ENCODE results near the gene ARHGEF10L.
"Not testable (repeated sequence)": the region's sequence is repeated elsewhere in the genome, so short reads cannot be mapped to it uniquely, and the experiment has no call there.

The ARHGEF10L gene

DNA sequence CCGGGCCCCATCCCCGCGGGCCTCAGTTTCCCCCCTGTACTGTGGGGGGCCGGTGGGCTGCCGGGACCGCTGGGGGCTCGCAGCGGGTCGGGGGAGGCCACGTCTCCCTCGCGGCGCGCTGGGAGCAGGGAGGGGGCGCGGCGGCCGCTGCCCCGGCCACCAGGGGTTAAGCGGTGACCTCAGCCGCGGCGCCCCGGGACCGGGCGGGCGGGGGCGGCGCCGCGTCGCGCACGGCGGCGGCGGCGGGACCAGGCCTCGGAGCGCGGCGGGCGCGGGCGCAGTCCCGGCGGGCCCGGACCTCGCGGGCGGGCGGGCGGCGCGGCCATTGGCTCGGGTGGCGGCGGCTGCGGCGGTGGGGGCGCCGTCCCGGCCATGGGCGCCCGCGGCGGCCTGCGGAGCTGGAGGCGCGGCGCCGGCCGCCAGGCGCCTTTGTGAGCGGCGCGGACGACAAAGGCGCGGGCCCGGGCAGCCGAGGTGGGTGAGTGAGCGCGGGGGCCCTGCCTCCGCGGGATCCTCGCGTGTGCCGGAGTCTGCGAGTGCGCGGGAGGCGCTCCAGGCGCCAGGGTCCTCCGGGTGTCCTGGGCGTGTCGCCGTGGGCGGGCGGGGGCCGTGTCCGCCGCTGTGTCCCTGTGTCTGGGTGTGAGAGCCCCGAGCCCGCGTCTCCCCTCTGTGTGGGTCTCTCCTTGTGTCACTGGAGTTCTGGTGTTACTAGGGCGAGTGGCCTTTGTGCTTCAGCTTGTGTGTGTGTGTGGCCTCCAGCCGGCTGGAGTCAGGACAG is at the start of gene ARHGEF10L:
TSS of gene ARHGEF10L (plus strand) at position 222 of the 778 bp plus-strand sequence. CDS start 40,898 bp downstream, outside the sequence.
- no peak for DNase-seq

DNA sequence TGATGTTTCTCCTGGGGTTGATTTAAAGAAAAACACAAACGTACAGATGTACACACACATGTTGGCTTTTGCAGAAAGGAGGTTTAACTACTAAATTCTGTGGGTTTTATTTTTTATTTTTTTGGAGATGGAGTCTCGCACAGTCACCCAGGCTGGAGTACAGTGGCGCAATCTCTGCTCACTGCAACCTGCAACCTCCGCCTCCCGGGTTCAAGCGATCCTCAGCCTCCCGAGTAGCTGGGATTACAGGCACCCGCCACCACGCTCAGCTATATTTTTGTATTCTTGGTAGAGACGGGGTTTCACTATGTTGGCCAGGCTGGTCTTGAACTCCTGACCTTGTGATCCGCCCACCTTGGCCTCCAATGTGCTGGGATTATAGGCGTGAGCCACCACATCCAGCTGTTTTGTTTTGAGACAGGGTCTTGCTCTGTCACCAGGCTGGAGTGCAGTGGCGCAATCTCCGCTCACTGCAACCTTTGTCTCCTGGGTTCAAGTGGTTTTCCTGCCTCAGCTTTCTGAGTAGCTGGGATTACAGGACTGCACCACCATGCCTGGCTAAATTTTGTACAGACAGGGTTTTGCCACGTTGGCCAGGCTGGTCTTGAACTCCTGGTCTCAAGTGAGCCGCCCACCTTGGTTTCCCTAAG is 49.6 kb upstream of the ARHGEF10L start:
- not testable (repeated sequence) for DNase-seq

DNA sequence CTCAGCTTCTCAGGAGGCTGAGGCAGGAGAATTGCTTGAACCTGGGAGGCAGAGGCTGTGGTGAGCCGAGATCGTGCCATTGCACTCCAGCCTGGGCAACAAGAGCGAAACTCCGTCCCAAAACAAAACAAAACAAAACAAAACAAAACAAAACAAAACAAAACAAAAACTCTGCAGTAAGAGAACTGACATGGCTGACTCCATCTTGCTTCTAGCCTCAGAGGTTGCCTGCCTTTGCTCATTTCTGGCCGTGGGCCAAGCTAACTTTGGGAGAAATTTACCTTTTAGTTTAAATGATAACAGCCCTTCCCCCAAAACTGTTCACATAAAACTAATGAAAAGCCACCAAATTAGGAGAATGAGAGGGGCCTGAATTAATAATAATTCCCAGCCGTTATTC is 48.8 kb upstream of the ARHGEF10L start:
- not testable (repeated sequence) for DNase-seq

DNA sequence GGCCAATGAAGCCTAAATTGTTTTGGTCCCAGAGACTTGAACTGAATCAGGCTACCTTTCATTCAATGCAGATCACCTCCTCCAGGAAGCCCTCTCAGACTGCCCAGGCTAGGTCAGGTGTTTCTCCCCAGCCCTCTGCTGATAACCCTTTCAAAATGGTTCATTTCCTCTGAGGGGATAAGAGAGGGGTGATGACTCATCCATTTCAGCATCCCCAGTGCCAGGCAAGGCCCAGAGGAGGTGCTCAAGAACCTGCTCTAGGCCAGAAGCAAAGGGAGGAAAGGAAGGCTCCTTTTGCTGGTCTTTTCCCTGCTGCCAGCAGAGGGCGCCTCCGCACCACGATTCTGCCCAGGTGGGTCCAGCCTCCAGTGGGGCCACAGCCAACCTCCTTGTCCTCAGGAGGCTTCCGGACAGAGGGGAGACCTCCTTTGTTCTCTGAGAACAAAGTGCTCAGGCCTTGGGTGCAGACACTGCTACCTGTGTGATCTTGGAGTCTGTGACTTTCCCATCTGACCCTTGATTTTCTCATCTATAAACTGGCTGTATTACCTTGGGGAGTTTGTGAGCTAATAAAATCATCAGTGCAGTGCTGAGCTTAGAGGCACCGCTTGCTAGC is 45.3 kb upstream of the ARHGEF10L start:
- DNase-seq = peak; percentile 14

GRCh38 chr1:17496419-17496818 is 43.1 kb upstream of the ARHGEF10L start:
- DNase-seq = no peak

DNA sequence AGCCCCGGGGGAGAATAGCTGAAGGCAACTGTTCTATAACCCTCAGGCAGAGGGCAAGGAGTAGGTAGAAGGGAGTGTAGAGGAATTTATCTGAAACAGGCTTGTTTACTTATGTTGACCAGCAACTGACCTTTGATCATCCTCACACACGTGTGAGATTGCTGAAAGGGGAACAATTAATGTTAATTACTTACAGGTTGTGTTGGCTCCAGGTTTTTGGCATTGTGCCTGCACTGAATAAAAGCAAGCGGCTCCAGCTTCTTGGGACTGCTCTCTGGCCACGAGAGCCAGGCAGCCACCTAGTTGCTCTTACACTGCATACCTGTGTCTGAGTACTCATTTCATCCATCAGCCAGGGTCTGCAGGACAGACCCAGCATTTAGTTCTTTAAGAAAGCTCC is 41.3 kb upstream of the ARHGEF10L start:
- no peak for DNase-seq

DNA sequence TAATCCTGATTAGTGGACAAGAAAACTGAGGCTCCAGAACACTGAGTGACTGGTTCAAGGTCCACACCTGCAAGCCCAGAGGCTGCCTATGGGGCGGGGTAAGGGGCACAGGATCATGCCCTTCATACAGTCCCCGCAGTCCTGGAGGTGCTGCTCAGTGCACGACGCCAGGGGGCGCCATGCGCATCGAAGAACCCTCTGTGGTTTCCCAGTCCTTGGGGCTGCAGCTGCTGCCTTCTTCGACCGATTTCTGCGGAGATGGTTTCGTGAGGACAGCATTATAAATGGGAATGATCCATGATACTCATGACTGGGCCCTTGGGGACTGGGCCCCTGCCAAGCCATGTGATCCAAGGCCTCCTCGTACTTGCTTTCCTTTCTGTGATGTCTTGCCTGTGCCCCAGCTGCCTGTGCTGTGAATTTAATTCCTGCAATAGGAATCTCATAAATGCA is 37.1 kb upstream of the ARHGEF10L start:
- peak; percentile 51 for DNase-seq

DNA sequence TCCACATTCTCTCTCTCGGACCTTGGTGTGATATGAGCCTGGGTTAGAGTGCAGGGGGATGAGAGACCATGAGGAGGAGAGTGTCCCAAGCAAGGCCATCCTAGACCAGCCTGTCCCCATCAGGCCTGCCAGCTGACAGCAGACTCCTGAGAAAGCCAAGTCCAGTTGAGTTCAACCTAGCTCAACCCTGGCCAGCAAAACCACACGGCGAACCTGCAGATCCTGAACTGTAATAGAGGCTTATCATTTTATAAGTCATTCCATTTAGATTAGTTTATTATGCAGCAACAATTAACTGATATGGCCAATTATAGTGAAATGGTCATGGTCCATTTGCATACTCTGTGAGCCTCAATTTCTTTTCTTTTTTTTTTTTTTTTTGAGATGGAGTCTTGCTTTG is 36.4 kb upstream of the ARHGEF10L start:
- DNase-seq = no peak

DNA sequence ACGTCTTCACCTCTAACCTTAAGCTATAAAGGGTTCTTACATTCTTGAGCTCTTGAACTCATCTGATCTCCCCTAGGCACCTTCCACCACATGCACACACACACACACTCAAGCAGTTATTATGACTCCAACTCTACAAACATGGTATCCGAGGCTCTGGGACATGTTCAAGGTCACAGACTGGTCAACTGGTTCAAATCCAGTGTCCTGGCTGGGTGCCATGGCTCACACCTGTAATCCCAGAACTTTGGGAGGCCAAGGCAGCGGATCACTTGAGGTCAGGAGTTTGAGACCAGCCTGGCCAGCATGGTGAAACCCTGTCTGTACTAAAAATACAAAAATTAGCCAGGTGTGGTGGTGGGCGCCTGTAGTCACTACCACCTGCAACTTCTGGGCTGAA is 32.3 kb upstream of the ARHGEF10L start:
- not testable (repeated sequence) for DNase-seq

DNA sequence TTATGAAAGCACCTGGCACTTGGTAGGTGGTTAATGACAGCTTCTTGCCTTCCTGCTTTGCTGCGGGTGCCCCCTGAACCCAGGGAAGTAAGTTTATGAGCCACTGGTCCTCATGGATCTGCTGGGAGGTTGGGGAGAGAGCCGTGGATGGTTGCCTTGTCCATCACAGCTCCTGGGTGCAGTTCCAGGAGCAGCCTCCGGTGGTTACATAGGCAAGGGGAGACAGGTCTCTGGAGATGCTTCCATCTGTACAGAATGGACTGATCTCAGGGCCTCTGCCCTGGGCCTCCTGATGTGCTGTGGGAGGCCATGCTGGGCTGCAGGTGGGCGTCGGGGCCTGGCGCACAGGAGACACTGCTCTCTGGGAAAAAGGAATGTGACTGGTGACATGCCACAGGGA is 31.6 kb upstream of the ARHGEF10L start:
- no peak for DNase-seq

GRCh38 chr1:17509363-17509762 is 30.1 kb upstream of the ARHGEF10L start:
- no peak for DNase-seq

DNA sequence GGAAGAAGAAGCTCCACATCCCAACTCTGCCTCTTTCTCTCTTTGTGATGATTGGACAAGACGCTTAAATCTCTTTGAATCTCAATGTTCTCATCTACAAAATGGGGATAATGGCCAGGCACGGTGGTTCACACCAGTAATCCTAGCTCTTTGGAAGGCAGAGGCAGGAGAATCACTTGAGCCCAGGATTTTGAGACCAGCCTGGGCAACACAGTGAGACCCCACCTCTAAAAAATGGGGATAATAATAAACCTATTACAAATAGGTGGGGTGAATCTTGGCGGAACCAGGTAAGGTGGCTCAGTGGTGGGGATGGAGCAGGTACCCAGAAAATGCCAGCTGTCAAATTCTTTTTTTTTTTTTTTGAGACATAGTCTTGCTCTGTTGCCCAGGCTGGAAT is 29.4 kb upstream of the ARHGEF10L start:
- no peak for DNase-seq

DNA sequence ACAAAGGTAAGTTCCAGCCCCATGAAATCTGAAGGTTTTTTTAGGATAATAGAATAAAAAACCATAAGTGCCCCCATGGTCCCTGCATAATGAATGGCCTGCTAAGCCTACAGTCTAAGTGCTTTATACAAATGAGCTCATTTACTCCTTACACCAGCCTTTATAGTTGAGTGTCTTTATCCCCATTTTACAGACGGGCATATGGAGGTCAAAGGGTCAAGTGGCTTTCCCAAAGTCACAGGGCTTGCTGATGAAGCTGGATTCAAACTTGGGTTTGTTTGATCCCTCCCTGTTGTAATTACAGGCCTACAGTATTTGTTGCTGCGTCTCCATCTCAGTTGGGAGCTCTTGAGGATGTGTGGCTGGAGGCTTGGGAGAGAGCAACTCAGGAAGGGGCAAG is 28.3 kb upstream of the ARHGEF10L start:
- no peak for DNase-seq

DNA sequence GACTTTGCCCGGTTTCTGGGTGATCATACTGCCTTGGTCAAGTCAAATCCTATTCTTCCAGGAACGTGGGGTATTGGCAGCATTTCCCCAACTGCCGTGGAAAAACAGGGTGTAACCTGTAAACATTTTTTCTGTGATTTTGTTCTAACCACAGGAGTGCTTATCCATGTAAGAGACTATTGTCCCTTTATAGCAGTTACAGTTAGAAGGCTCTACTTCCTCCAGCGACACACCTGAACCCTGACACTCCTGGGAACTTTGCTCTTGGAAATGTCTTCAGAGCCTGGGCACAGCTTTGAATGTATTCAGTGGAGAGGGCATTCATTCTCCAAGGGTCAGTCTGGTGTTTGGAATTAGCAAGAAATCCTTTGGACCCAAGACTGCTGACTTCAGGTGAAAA is 26.4 kb upstream of the ARHGEF10L start:
- no peak for DNase-seq

DNA sequence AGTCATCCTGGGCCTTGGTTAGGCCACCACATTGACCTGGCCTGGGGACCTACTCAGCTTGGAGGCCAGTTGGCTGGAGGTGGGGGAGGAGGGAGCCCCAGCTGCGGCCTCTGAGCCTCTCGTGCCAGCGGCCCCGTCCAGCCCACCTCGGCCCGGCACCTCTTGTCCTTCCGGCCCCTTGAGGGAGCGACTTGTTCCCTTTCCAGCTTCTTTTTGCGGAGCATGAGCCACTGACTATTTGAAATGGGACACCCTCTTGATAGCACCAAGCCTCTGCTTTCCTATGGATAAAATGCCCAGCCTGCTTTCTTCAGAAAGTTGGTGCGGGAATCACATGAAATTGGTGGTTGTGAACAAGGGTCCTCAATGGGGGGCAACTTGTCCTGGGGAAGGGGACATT is 24.7 kb upstream of the ARHGEF10L start:
- DNase-seq = no peak

DNA sequence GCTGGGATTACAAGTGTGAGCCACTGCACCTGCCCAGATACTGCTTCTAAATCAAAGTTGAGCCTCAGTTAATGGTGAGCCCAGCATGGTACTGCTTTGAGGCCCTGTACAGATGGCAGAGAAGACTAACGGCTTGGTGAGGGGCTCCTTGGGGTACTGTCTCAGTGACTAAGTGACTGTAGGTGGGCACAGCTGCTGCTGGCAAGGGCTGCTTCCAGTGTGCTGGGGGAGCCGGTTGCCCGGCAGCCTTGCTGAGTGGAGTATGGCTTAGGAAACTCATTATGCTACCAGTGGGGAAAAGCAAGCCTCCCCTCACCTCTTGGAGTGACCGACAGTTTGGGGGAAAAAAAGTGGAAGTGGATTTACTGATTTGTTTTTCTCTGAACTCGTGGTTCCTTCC is 23.6 kb upstream of the ARHGEF10L start:
- no peak for DNase-seq

- no peak for DNase-seq
These were observed 22.9 kb upstream of the ARHGEF10L start for GRCh38 chr1:17516303-17517214.

GRCh38 chr1:17520041-17520440 is 19.5 kb upstream of the ARHGEF10L start:
- DNase-seq = no peak

- no peak for DNase-seq
These were observed 18.8 kb upstream of the ARHGEF10L start for GRCh38 chr1:17520473-17521319.

DNA sequence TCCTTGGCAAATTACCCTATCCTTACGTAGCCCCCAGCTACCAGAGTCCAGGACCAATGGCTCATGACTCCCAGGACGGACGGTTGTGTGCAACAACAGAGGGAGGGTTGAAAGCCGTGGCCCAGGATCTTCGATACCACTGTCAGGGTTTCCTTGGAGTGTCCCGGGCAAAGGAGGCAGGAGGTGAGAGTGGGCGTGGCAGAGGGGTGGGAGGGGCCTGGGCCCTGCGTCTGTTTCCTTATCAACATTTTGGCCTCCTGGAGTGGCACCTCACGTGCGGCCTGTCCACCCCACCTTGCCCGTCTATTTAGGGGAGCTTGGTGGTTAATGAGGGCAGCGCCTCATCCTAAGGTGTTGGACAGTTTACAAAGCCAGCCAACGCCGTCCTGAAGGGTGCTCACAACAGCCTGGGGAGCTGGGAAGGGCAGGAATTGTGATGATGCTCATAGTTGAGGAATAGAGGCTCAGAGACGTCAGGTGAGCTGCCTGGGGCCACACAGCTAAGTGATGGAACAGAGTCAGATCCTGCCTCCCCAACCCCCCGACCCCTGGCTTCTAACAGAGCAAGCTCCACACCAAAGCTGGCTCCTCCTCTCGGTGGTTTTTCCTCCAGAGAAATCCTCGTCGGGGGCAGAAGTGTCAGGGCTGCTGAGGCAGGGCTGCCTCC is 17.4 kb upstream of the ARHGEF10L start:
- DNase-seq = no peak

- no peak for DNase-seq
These were observed 16.0 kb upstream of the ARHGEF10L start for GRCh38 chr1:17523321-17524041.
